K562 (cell line): ENCODE data around the gene CTDSP2. TPM values are rescaled to one million over a fixed set of nuclear protein-coding genes. Genes with fewer than 3 reads are reported as not detected.
A peak's percentile ranks its signal among the peaks of the same experiment; 100 is the strongest.

ENCODE experiments used
- ATAC-seq: fragments of 200-7000 bp; cut with Tn5 transposase; 3 replicates; pipeline ENCODE4 v1.9.1; 2020; ENCODE audit warnings: moderate library complexity
- BruUV-seq: library from RNA; stranded (reverse); fragments of 400-500 nt; replicated peaks from 2 replicates; lab custom pipeline; 2021; lab: Mats Ljungman, UMichigan
- CTCF ChIA-PET: fragments of 300-600 bp; formaldehyde crosslinking; extraction: SDS; loops from one replicate; lab custom pipeline; 2021; ENCODE audit warnings: low intra/inter-chr PET ratio; lab: Yijun Ruan, JAX
- POLR2A ChIA-PET: fragments of 300-600, 350-650 bp; sonication (Branson Sonifier 250); formaldehyde crosslinking; extraction: SDS; loops from one replicate; lab custom pipeline; 2021; ENCODE audit warnings: antibody characterized with exemption, inconsistent platforms; lab: Yijun Ruan, JAX
- DNase-seq, 4 experiments: peaks; one replicate each; pipeline versions ENCODE4 v3.0.0 to v3.0.0-alpha.2; 2011 to 2018; ENCODE audit warnings: low spot score in 3 of 4, mixed read lengths in 3 of 4; ENCODE audit errors: extremely low read depth in 1 of 4
- FAIRE-seq: peaks from 2 replicates; lab custom pipeline; 2011; peaks lifted over from hg19 to GRCh38; lab: Jason Lieb, UNC
- H2AFZ ChIP-seq: 2 replicates; pipeline ENCODE4 v1.6.0; 2011; ENCODE audit warnings: low read depth, low read length, control low read depth, inconsistent platforms
- H3K27ac ChIP-seq: fragments of 200-600 bp; 3 replicates; pipeline ENCODE4 v1.8.0; 2011; ENCODE audit warnings: low read depth, mild to moderate bottlenecking, control low read depth, inconsistent platforms, low read length, moderate library complexity, mixed read lengths; ENCODE audit errors: extremely low read depth
- H3K27me3 ChIP-seq, 2 experiments: fragments of 300-600 bp in 1 of 2; 2 replicates in 1 of 2; 3 replicates in 1 of 2; pipeline versions ENCODE4 v1.6.0 to v1.8.0; 2011; ENCODE audit warnings: inconsistent platforms in 2 of 2, low read length in 2 of 2, mild to moderate bottlenecking in 1 of 2, mixed read lengths in 1 of 2, moderate library complexity in 1 of 2; ENCODE audit not compliant: control insufficient read depth in 2 of 2, insufficient read depth in 2 of 2
- H3K36me3 ChIP-seq: fragments of 300-600 bp; 3 replicates; pipeline ENCODE4 v1.8.0; 2011; ENCODE audit warnings: mild to moderate bottlenecking, low read length, inconsistent platforms; ENCODE audit not compliant: control insufficient read depth, insufficient read depth
- H3K4me1 ChIP-seq, 2 experiments: fragments of 200-600 bp in 1 of 2; replicated peaks in 1 of 2; 2 replicates in 1 of 2; 3 replicates in 1 of 2; pipeline versions ENCODE4 v1.5.1 to v1.8.0; 2011; ENCODE audit warnings: inconsistent platforms in 2 of 2, low read length in 2 of 2, mild to moderate bottlenecking in 1 of 2, mixed read lengths in 1 of 2, moderate library complexity in 1 of 2; ENCODE audit not compliant: control insufficient read depth in 2 of 2, insufficient read depth in 2 of 2
- H3K4me2 ChIP-seq: 2 replicates; pipeline ENCODE4 v1.6.1; 2011; ENCODE audit warnings: low read length, control low read depth, inconsistent platforms, mixed read lengths; ENCODE audit not compliant: insufficient read depth
- H3K4me3 ChIP-seq: fragments of 200-600 bp; sonication (generic), shearing (Covaris generic); 2 replicates; pipeline ENCODE4 v1.5.1; 2016; ENCODE audit warnings: control low read depth, inconsistent platforms
- H3K79me2 ChIP-seq: fragments of 200-600 bp; 3 replicates; pipeline ENCODE4 v1.8.0; 2011; ENCODE audit warnings: low read length, inconsistent platforms; ENCODE audit not compliant: control insufficient read depth, insufficient read depth
- H3K9ac ChIP-seq, 2 experiments: 2 replicates each; pipeline versions ENCODE4 v1.6.0 to v1.6.1; 2011; ENCODE audit warnings: low read depth in 2 of 2, low read length in 2 of 2, control low read depth in 1 of 2, inconsistent platforms in 1 of 2, mild to moderate bottlenecking in 1 of 2, mixed read lengths in 1 of 2; ENCODE audit not compliant: insufficient read depth in 1 of 2
- H3K9me1 ChIP-seq: one replicate; pipeline ENCODE4 v1.6.0; 2011; ENCODE audit warnings: inconsistent platforms, mild to moderate bottlenecking, low read length, moderate library complexity; ENCODE audit not compliant: control insufficient read depth, insufficient read depth
- H3K9me3 ChIP-seq: replicated peaks from 2 replicates; pipeline ENCODE4 v1.5.1; 2011; ENCODE audit warnings: low read depth, low read length, inconsistent platforms; ENCODE audit not compliant: control insufficient read depth, insufficient read depth
- H4K20me1 ChIP-seq: replicated peaks from 2 replicates; pipeline ENCODE4 v1.6.1; 2011; ENCODE audit warnings: low read length, inconsistent platforms, mixed read lengths; ENCODE audit not compliant: control insufficient read depth, insufficient read depth
- CBX3 ChIP-seq, 2 experiments: IDR thresholded peaks; 1 replicate in 1 of 2; 2 replicates in 1 of 2; pipeline ENCODE4 v1.6.1; 2012; ENCODE audit warnings: inconsistent platforms in 2 of 2, low read length in 2 of 2, borderline replicate concordance in 1 of 2, control low read depth in 1 of 2
- CREM ChIP-seq: IDR thresholded peaks from 2 replicates; pipeline ENCODE4 v1.6.1; 2014; ENCODE audit warnings: antibody characterized with exemption, low read depth
- CTBP1 ChIP-seq: fragments of 450-650 bp; IDR thresholded peaks from 2 replicates; pipeline ENCODE4 v1.6.1; 2016; ENCODE audit warnings: borderline replicate concordance
- CXXC5 ChIP-seq: fragments of 250-450 bp; sonication (Bioruptor Pico); IDR thresholded peaks from 2 replicates; pipeline ENCODE4 v1.8.0; 2022; ENCODE audit warnings: inconsistent platforms, mild to moderate bottlenecking, moderate library complexity
- EGR1 ChIP-seq: fragments of 450-650 bp; conservative IDR thresholded peaks from 2 replicates; pipeline ENCODE4 v1.6.1; 2017; ENCODE audit warnings: mild to moderate bottlenecking
- ETV5 ChIP-seq: sonication (generic); formaldehyde crosslinking; IDR thresholded peaks from 2 replicates; pipeline ENCODE4 v1.4.0; 2020; ENCODE audit warnings: low read depth, mild to moderate bottlenecking, missing genetic modification reagents
- HLTF ChIP-seq: fragments of 450-650 bp; IDR thresholded peaks from 2 replicates; pipeline ENCODE4 v1.6.1; 2016
- JUND ChIP-seq, 2 experiments: IDR thresholded peaks; 2 replicates in 1 of 2; 3 replicates in 1 of 2; pipeline ENCODE4 v1.6.1; 2011; ENCODE audit warnings: borderline replicate concordance in 2 of 2, low read depth in 2 of 2, low read length in 2 of 2, improper control_type of control experiment in 1 of 2, missing biosample characterization in 1 of 2, missing genetic modification characterization in 1 of 2, missing genetic modification reagents in 1 of 2
- NFYB ChIP-seq: IDR thresholded peaks from 2 replicates; pipeline ENCODE4 v1.6.1; 2011; ENCODE audit warnings: mild to moderate bottlenecking, moderate library complexity; ENCODE audit not compliant: insufficient read length; ENCODE audit errors: extremely low read depth
- SMAD2 ChIP-seq: fragments of 150-350 bp; IDR thresholded peaks from 2 replicates; pipeline ENCODE4 v1.6.1; 2014; ENCODE audit warnings: low read depth, mild to moderate bottlenecking, low read length
- TEAD4 ChIP-seq, 2 experiments: sonication (generic) in 1 of 2; formaldehyde crosslinking in 1 of 2; IDR thresholded peaks; 2 replicates each; pipeline versions ENCODE4 v1.6.1 to v1.8.0; 2012 to 2022; ENCODE audit warnings: borderline replicate concordance in 1 of 2, inconsistent platforms in 1 of 2, low read length in 1 of 2, mild to moderate bottlenecking in 1 of 2, missing genetic modification reagents in 1 of 2
- YBX1 ChIP-seq: fragments of 450-650 bp; IDR thresholded peaks from 2 replicates; pipeline ENCODE4 v1.7.1; 2016; ENCODE audit warnings: mild to moderate bottlenecking
- ZBED1 ChIP-seq: IDR thresholded peaks from 2 replicates; pipeline ENCODE4 v1.6.1; 2014
- WGBS: fragments of 100-300 bp; shearing (Covaris generic); methylation state at CpG from one replicate; pipeline ENCODE4 v1.1.6; 2016; ENCODE audit warnings: low coverage, mixed read lengths; ENCODE audit not compliant: insufficient coverage; ENCODE audit errors: missing lambda C conversion rate; 5-methylcytosine and 5-hydroxymethylcytosine counted together
- in situ Hi-C: fragments of 300-500 bp; cut with MboI; formaldehyde crosslinking; loops from 4 replicates; pipeline ENCODE4 v1.15.0; 2018; ENCODE audit warnings: inconsistent platforms, mixed read lengths
- intact Hi-C: fragments of 100-400 bp; cut with micrococcal nuclease; formaldehyde crosslinking; loops from 2 replicates; pipeline ENCODE4 v1.14.2; 2022
- polyA plus RNA-seq, 8 experiments: library from polyadenylated mRNA; depleted of rRNA in 4 of 8; stranded (reverse) in 5 of 8; unstranded in 3 of 8; fragments of >200 nt; fragmentation: Nextera tagmentation in 2 of 8; fragmentation: Illumina TruSeq in 1 of 8; extraction: Ambion mirVana in 2 of 8; extraction: Trizol in 1 of 8; gene quantifications; 2 replicates each; pipeline versions ENCODE4 v1.2.1 to v1.2.3, GENCODE V29; 2011 to 2014; ENCODE audit warnings: inconsistent platforms in 1 of 8, missing spikeins in 1 of 8
- total RNA-seq, 7 experiments: library from RNA; depleted of rRNA in 6 of 7; stranded (reverse); fragments of >200 nt in 6 of 7; fragmentation: Illumina TruSeq in 2 of 7; extraction: Trizol in 2 of 7; gene quantifications; 2 replicates each; pipeline versions ENCODE4 v1.2.1 to v1.2.3, GENCODE V29; 2011 to 2021; ENCODE audit warnings: low replicate concordance in 1 of 7
- TF ChIP-seq, protein P1 (sequence below), 2 experiments: IDR thresholded peaks; 2 replicates each; pipeline ENCODE4 v1.6.1; 2011; ENCODE audit warnings: borderline replicate concordance in 1 of 2, control low read depth in 1 of 2, low read depth in 1 of 2, low read length in 1 of 2, mild to moderate bottlenecking in 1 of 2, mixed read lengths in 1 of 2, moderate library complexity in 1 of 2; ENCODE audit not compliant: insufficient read depth in 1 of 2, insufficient read length in 1 of 2, poor library complexity in 1 of 2, severe bottlenecking in 1 of 2; ENCODE audit errors: extremely low read depth in 1 of 2
- TF ChIP-seq, protein P2 (sequence below): fragments of 200-800 bp; sonication (Bioruptor generic); IDR thresholded peaks from 2 replicates; pipeline ENCODE4 v1.6.1; 2017; ENCODE audit warnings: missing genetic modification characterization, missing compliant biosample characterization
- TF ChIP-seq, protein P3 (sequence below): fragments of 450-650 bp; formaldehyde crosslinking; IDR thresholded peaks from 2 replicates; pipeline ENCODE4 v1.4.0; 2020; ENCODE audit warnings: mild to moderate bottlenecking, moderate library complexity

The CTDSP2 gene
- total and polyA plus RNA-seq, 9 of the 15 experiments (the other 6 are each of a cell fraction or from before 2014, with no cell fraction given), result 20.4 to 108 (median 47.7) TPM

- Histone ChIP-seq H4K20me1 (no peaks in the 10 kb centered on the region; the same call in 1 of the 2 replicates), H3K4me2 (no peak overlapping the region), H3K9me1 (peaks cover 4% of the 10 kb centered on the region), H3K4me1 (peaks cover 9 to 17% of the 10 kb centered on the region in 2 experiments; a peak in 3 of 5 replicates), H3K9me3 (no peaks in the 10 kb centered on the region), H3K36me3 (peaks cover 7% of the 10 kb centered on the region; the same call in 1 of the 3 replicates), H2AFZ (peak overlapping the region; percentile 61), H3K27me3 (no peaks in the 10 kb centered on the region), H3K4me3 (no peak overlapping the region), H3K27ac (peak overlapping the region; percentile 37; the same call in 2 of the 3 replicates), H3K79me2 (no peaks in the 10 kb centered on the region), H3K9ac (peak overlapping the region in 1 of 2 experiments; percentile 23; a peak in 1 of 4 replicates)
- DNase-seq, result peak; percentile 66 to 80 (median 72)
- peak; percentile 83 for ATAC-seq
- in situ Hi-C loops, result no loop called here
- BruUV-seq, result no TSS peak
- ChIA-PET POLR2A (interaction anchor here (0.9 kb wide), 2 partner anchors 14 to 26 kb away, joined by 3 to 4 read pairs; no protein-coding TSS in a partner anchor), CTCF (interaction anchor here (1.1 kb wide), 1 partner anchor 89 kb away, joined by 6 read pairs; no protein-coding TSS in a partner anchor)
- WGBS, result 0% methylated on average over 5 of the region's 5 CpGs
- intact Hi-C loops, result no loop called here
- FAIRE-seq, result peak; percentile 94
- TF ChIP-seq, protein P1, sequence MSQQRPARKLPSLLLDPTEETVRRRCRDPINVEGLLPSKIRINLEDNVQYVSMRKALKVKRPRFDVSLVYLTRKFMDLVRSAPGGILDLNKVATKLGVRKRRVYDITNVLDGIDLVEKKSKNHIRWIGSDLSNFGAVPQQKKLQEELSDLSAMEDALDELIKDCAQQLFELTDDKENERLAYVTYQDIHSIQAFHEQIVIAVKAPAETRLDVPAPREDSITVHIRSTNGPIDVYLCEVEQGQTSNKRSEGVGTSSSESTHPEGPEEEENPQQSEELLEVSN (IDR thresholded peaks at IDR 0.05; ENCODE audit: borderline replicate concordance in 1 of 2, extremely low read depth in 1 of 2, insufficient read depth in 1 of 2, insufficient read length in 1 of 2, low read depth in 1 of 2, low read length in 1 of 2, poor library complexity in 1 of 2, severe bottlenecking in 1 of 2), result peak in 1 of 2 experiments; percentile 61
- peak; percentile 31; the same call in 1 of the 2 replicates for TF ChIP-seq JUND (IDR thresholded peaks at IDR 0.05; ENCODE audit: borderline replicate concordance, low read depth, low read length)
- TF ChIP-seq JUND (tag; IDR thresholded peaks at IDR 0.05; ENCODE audit: borderline replicate concordance, low read depth, low read length), result no peak; the same call in 2 of the 3 replicates
- TF ChIP-seq NFYB, result no peak
- TF ChIP-seq EGR1, result peak; percentile 28; the same call in 1 of the 2 replicates
- no peak for TF ChIP-seq YBX1
- peak; percentile 50; the same call in 1 of the 2 replicates for TF ChIP-seq CXXC5 (CRISPR knock-in tag)
- TF ChIP-seq ZBED1, result no peak
- peak; percentile 53; the same call in 1 of the 2 replicates for TF ChIP-seq CTBP1
- 0 out of 2 replicates have a peak, but pooled peaks have one; percentile 17 for TF ChIP-seq TEAD4 (IDR thresholded peaks at IDR 0.05; ENCODE audit: low read length)
- TF ChIP-seq TEAD4 (CRISPR knock-in tag; IDR thresholded peaks at IDR 0.05; ENCODE audit: borderline replicate concordance), result no peak
- peak in 1 of 2 experiments; percentile 46; a peak in 1 of 3 replicates for TF ChIP-seq CBX3 (IDR thresholded peaks at IDR 0.05; ENCODE audit: borderline replicate concordance in 1 of 2, low read length in 2 of 2)
- TF ChIP-seq, protein P2, sequence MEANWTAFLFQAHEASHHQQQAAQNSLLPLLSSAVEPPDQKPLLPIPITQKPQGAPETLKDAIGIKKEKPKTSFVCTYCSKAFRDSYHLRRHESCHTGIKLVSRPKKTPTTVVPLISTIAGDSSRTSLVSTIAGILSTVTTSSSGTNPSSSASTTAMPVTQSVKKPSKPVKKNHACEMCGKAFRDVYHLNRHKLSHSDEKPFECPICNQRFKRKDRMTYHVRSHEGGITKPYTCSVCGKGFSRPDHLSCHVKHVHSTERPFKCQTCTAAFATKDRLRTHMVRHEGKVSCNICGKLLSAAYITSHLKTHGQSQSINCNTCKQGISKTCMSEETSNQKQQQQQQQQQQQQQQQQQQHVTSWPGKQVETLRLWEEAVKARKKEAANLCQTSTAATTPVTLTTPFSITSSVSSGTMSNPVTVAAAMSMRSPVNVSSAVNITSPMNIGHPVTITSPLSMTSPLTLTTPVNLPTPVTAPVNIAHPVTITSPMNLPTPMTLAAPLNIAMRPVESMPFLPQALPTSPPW (CRISPR knock-in tag), result peak; percentile 73
- no peak for TF ChIP-seq SMAD2
- TF ChIP-seq CREM, result 0 out of 2 replicates have a peak, but pooled peaks have one; percentile 27
- TF ChIP-seq ETV5 (CRISPR knock-in tag), result peak; percentile 35; the same call in 1 of the 2 replicates
- no peak for TF ChIP-seq HLTF
- TF ChIP-seq, protein P3, sequence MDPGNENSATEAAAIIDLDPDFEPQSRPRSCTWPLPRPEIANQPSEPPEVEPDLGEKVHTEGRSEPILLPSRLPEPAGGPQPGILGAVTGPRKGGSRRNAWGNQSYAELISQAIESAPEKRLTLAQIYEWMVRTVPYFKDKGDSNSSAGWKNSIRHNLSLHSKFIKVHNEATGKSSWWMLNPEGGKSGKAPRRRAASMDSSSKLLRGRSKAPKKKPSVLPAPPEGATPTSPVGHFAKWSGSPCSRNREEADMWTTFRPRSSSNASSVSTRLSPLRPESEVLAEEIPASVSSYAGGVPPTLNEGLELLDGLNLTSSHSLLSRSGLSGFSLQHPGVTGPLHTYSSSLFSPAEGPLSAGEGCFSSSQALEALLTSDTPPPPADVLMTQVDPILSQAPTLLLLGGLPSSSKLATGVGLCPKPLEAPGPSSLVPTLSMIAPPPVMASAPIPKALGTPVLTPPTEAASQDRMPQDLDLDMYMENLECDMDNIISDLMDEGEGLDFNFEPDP (CRISPR knock-in tag), result no peak
Measured at GRCh38 chr12:57816855-57817151, 29.7 kb downstream of the CTDSP2 start.
